ENCODE measurements around the gene SH3RF3. TPM values are rescaled to one million over a fixed set of nuclear protein-coding genes. Genes with fewer than 3 reads are reported as not detected.

SH3RF3 gene
- total RNA-seq, 1 donor from 2014 or later, result 1.7 TPM

DNA sequence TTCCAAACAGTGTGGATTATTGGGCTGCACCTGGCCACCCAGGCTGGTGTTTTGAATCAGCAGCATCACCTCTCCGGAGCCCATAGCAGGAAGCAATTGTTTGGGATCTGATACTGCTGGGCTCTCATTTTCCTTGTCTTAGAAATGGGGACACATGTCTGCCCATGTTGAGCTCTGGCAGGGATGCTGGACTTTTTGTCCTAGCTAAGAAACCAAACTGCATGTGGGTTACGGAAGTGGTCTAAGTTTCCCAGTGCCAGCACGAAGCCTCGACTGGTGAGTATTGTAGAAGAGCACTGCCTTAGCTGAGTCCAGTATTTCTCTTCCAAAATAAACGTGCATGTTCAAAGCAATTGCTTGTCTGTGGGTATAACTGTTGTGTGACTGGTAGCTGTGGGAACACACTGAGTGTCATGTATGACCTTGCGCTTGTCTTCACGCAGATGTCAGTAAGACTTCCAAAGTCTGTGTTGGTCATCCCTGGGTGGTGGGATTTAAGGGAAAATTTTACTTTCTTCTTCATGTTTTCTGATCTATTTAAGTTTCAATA is 43.6 kb downstream of the SH3RF3 start:
- Mint-ChIP-seq H3K9me3 (ENCODE audit: unreplicated experiment) (peaks cover 6% of the 10 kb centered on the region), H3K4me1 (ENCODE audit: low read depth, unreplicated experiment) (peaks cover 23% of the 10 kb centered on the region), H3K36me3 (ENCODE audit: unreplicated experiment) (peaks cover 26% of the 10 kb centered on the region), H3K4me3 (ENCODE audit: unreplicated experiment) (no peak overlapping the region), H3K27me3 (ENCODE audit: unreplicated experiment) (peaks cover 2% of the 10 kb centered on the region), H3K27ac (ENCODE audit: unreplicated experiment) (no peak overlapping the region)
- DNase-seq, result no peak
- TF ChIP-seq, protein P1, sequence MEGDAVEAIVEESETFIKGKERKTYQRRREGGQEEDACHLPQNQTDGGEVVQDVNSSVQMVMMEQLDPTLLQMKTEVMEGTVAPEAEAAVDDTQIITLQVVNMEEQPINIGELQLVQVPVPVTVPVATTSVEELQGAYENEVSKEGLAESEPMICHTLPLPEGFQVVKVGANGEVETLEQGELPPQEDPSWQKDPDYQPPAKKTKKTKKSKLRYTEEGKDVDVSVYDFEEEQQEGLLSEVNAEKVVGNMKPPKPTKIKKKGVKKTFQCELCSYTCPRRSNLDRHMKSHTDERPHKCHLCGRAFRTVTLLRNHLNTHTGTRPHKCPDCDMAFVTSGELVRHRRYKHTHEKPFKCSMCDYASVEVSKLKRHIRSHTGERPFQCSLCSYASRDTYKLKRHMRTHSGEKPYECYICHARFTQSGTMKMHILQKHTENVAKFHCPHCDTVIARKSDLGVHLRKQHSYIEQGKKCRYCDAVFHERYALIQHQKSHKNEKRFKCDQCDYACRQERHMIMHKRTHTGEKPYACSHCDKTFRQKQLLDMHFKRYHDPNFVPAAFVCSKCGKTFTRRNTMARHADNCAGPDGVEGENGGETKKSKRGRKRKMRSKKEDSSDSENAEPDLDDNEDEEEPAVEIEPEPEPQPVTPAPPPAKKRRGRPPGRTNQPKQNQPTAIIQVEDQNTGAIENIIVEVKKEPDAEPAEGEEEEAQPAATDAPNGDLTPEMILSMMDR (IDR thresholded peaks at IDR 0.05; ENCODE audit: partially characterized antibody, unreplicated experiment), result no peak

DNA sequence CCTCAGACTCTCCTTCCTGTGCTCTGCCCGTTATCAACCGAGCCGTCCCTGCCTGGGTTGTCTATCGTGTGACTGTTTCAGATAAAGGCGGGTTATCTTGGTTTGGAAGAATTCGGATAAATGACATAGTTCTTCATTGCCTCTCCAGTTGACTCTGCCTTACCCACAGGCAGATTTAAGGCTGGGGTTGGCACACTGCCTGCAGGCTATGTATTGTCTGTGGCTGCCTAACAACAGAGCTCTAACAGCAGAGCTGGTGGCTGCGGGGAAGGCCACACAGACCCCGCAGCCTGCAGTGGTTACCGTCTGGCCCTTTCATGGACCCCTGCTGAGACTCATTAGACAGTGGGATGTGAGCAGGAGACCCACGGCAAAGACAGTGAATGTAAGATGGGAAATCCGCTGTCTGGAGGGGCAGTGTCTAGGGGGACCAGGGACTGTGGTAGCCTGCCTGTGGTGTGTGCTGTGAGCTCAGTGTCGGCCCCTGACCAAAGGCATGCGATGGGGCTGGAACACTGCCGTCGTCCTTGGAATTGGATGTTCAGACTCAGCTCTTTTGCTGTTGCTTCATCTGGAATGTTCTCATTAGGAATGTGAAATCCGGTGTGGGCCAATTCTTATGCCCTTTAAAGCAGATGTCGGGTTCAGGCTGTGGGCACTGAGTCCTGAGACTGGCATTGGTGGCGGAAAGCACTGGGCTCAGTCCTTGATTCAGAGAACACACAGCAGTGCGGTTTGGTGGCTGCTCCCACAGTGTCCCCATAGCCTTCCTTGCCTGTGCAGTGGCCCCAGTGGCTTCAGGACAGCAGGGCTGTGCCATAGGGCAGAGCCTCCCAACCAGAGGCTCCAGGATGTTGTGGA is 44.5 kb downstream of the SH3RF3 start:
- peaks cover 23% of the 10 kb centered on the region for H3K4me1 Mint-ChIP-seq (ENCODE audit: low read depth, unreplicated experiment)
- DNase-seq, result no peak
- H3K27me3 Mint-ChIP-seq (ENCODE audit: unreplicated experiment), result peaks cover 2% of the 10 kb centered on the region
- H3K4me3 Mint-ChIP-seq (ENCODE audit: unreplicated experiment), result no peak overlapping the region
- H3K27ac Mint-ChIP-seq (ENCODE audit: unreplicated experiment), result no peak overlapping the region
- peaks cover 4% of the 10 kb centered on the region for H3K9me3 Mint-ChIP-seq (ENCODE audit: unreplicated experiment)
- peaks cover 21% of the 10 kb centered on the region for H3K36me3 Mint-ChIP-seq (ENCODE audit: unreplicated experiment)
- TF ChIP-seq, protein P1 (IDR thresholded peaks at IDR 0.05; ENCODE audit: partially characterized antibody, unreplicated experiment), result no peak

DNA sequence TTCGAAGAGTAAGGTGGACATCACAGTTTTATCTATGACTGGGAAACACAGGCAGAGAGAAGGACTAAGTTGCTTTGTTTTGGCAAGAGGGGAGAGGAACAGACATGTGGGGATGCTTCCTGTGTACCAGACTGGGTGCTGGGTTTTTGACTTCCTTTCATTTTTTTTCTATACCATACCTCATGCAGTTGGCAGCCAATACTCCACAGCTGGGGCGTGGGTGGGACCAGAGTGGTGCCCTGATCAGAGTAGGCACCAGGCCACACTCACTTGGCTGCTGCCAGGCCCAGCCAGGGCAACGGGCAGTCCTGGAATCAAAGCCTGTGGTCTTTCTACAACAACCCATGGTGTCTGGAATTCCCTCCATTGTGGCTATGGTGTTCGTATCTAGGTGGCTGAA is 45.2 kb downstream of the SH3RF3 start:
- TF ChIP-seq, protein P1 (IDR thresholded peaks at IDR 0.05; ENCODE audit: partially characterized antibody, unreplicated experiment), result no peak
- Mint-ChIP-seq H3K4me1 (ENCODE audit: low read depth, unreplicated experiment) (peaks cover 23% of the 10 kb centered on the region), H3K4me3 (ENCODE audit: unreplicated experiment) (no peak overlapping the region), H3K9me3 (ENCODE audit: unreplicated experiment) (peaks cover 3% of the 10 kb centered on the region), H3K27me3 (ENCODE audit: unreplicated experiment) (peaks cover 2% of the 10 kb centered on the region), H3K27ac (ENCODE audit: unreplicated experiment) (no peak overlapping the region), H3K36me3 (ENCODE audit: unreplicated experiment) (peaks cover 17% of the 10 kb centered on the region)
- DNase-seq, result no peak

DNA sequence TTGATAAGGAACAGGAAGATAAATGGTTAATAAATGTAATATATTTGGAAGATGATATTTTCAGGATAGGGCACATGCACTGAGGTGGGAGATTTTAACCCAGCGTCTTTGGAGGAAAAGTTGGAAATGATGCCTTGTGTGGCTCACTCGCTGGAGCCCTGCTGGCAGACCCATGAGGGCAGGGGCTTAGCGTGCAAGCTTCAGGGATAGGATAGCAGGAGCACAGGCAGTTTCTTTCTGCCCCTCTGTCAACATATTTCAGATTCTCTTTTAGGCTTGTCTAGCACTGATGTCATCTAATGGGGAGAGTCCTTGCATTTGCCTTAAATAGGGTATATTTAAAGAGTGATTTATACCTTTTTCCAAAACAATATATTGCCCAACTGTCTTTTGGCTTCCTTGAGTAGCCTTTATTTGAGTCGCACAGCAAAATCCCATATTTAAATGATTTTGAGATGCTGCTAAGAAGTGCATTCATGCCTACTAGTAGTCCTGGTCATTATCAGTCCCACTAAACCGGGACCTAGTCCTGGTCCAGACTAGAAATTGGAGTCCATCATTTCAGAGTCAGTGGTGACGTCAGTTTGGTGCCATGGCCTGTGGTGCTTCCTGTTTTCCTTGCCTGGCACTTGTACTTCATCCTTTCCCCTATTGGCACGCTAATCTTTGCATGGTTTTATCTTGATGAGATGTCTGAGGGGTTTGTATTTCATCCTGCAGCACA is 45.8 kb downstream of the SH3RF3 start:
- TF ChIP-seq, protein P1 (IDR thresholded peaks at IDR 0.05; ENCODE audit: partially characterized antibody, unreplicated experiment), result no peak
- Mint-ChIP-seq H3K4me3 (ENCODE audit: unreplicated experiment) (no peak overlapping the region), H3K4me1 (ENCODE audit: low read depth, unreplicated experiment) (peaks cover 23% of the 10 kb centered on the region), H3K9me3 (ENCODE audit: unreplicated experiment) (peaks cover 3% of the 10 kb centered on the region), H3K36me3 (ENCODE audit: unreplicated experiment) (peaks cover 17% of the 10 kb centered on the region), H3K27me3 (ENCODE audit: unreplicated experiment) (peaks cover 2% of the 10 kb centered on the region), H3K27ac (ENCODE audit: unreplicated experiment) (no peak overlapping the region)
- no peak for DNase-seq

Data from glutamatergic neuron (in vitro differentiated cells).